ENCODE results near the gene IKZF1. TPM values are rescaled to one million over a fixed set of nuclear protein-coding genes. Genes with fewer than 3 reads are reported as not detected.

Gene IKZF1
- polyA plus RNA-seq, 1 donor = 4.5 TPM

- 100% methylated on average over 1 of the region's 8 CpGs for WGBS (ENCODE audit: insufficient coverage, low lambda C conversion rate)
- DNase-seq = no peak
- H3K27ac ChIP-seq (ENCODE audit: low read length) = no peak overlapping the region
- no peaks in the 10 kb centered on the region for H3K9me3 ChIP-seq (ENCODE audit: control insufficient read depth, low read depth, low read length)
- H3K36me3 ChIP-seq (ENCODE audit: control insufficient read depth, insufficient read depth, low read length) = no peaks in the 10 kb centered on the region
- H3K4me1 ChIP-seq (ENCODE audit: control insufficient read depth, insufficient read depth, low read length) = no peaks in the 10 kb centered on the region
- H3K4me3 ChIP-seq (ENCODE audit: low read length) = no peak overlapping the region
- peaks cover 7% of the 10 kb centered on the region for H3K27me3 ChIP-seq (ENCODE audit: control insufficient read depth, insufficient read depth, low read length)
Measured at GRCh38 chr7:50346545-50347497, 42.3 kb downstream of the IKZF1 start.

DNA sequence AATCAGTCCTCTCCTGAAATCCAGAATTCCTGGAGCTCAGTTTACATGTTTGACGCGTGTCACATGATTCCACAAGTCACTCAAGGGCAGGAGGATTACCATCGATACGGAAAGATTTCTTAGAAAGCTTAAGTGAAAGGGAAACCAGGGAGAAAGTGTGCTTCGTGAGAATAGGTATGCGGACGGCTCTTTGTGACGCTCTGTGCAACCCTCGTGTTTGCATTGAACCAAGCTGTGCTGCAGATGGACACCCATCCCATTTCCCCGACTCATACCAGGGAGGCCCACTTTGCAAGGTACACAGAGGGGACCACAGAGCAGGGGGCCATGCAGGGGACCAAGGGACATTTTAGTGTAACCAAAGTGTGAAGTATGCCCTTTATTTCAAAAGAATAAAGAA lies 43.2 kb downstream of the IKZF1 start:
- no peak for DNase-seq
- Histone ChIP-seq H3K9me3 (ENCODE audit: control insufficient read depth, low read depth, low read length) (no peaks in the 10 kb centered on the region), H3K4me1 (ENCODE audit: control insufficient read depth, insufficient read depth, low read length) (no peaks in the 10 kb centered on the region), H3K27ac (ENCODE audit: low read length) (no peak overlapping the region), H3K4me3 (ENCODE audit: low read length) (no peak overlapping the region), H3K27me3 (ENCODE audit: control insufficient read depth, insufficient read depth, low read length) (peaks cover 4% of the 10 kb centered on the region), H3K36me3 (ENCODE audit: control insufficient read depth, insufficient read depth, low read length) (no peaks in the 10 kb centered on the region)
- whole genome bisulfite sequencing (ENCODE audit: insufficient coverage, low lambda C conversion rate) = 91% methylated on average over 4 of the region's 10 CpGs

DNA sequence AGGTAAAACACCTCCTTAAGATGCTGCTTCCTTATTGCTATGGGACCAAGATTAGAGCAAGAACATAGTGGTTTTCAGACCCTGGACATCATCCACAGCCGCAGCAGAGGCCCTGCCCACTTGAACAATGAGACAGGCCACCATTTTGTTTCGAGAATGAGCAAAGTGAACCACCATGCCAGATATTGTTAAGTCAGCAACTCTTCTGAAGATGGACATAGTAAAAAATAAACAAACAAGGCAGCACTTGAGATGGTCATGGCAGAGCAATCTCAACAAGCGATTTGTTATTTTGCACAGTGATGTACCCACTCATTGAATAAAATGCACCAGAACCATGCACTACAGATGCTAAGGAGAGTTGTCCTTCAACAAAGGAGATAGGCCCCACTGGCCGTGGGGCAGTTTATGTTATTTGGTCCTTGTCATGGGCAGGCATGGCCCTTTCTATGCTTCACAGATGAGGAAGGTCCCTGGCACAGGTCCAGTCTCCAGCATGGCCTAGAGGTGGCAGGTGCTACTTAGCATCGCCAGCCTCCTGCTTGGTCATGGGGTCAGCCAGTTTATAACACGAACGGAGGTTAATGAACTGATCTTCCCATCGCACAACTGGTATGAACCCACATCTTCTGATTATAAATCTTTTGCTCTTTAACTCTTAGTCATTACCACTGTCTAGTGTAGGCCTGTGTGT lies 44.1 kb downstream of the IKZF1 start:
- no peak for DNase-seq
- 84% methylated on average over 2 of the region's 8 CpGs for WGBS (ENCODE audit: insufficient coverage, low lambda C conversion rate)
- Histone ChIP-seq H3K4me3 (ENCODE audit: low read length) (no peak overlapping the region), H3K9me3 (ENCODE audit: control insufficient read depth, low read depth, low read length) (no peaks in the 10 kb centered on the region), H3K36me3 (ENCODE audit: control insufficient read depth, insufficient read depth, low read length) (no peaks in the 10 kb centered on the region), H3K4me1 (ENCODE audit: control insufficient read depth, insufficient read depth, low read length) (no peaks in the 10 kb centered on the region), H3K27me3 (ENCODE audit: control insufficient read depth, insufficient read depth, low read length) (peaks cover 3% of the 10 kb centered on the region), H3K27ac (ENCODE audit: low read length) (no peak overlapping the region)

- DNase-seq = no peak
- Histone ChIP-seq H3K36me3 (ENCODE audit: control insufficient read depth, insufficient read depth, low read length) (no peaks in the 10 kb centered on the region), H3K4me1 (ENCODE audit: control insufficient read depth, insufficient read depth, low read length) (no peaks in the 10 kb centered on the region), H3K4me3 (ENCODE audit: low read length) (no peak overlapping the region), H3K9me3 (ENCODE audit: control insufficient read depth, low read depth, low read length) (no peaks in the 10 kb centered on the region), H3K27ac (ENCODE audit: low read length) (no peak overlapping the region), H3K27me3 (ENCODE audit: control insufficient read depth, insufficient read depth, low read length) (peaks cover 3% of the 10 kb centered on the region)
- WGBS (ENCODE audit: insufficient coverage, low lambda C conversion rate) = 58% methylated on average over 3 of the region's 6 CpGs
Measured at GRCh38 chr7:50349399-50349798, 44.9 kb downstream of the IKZF1 start.

DNA sequence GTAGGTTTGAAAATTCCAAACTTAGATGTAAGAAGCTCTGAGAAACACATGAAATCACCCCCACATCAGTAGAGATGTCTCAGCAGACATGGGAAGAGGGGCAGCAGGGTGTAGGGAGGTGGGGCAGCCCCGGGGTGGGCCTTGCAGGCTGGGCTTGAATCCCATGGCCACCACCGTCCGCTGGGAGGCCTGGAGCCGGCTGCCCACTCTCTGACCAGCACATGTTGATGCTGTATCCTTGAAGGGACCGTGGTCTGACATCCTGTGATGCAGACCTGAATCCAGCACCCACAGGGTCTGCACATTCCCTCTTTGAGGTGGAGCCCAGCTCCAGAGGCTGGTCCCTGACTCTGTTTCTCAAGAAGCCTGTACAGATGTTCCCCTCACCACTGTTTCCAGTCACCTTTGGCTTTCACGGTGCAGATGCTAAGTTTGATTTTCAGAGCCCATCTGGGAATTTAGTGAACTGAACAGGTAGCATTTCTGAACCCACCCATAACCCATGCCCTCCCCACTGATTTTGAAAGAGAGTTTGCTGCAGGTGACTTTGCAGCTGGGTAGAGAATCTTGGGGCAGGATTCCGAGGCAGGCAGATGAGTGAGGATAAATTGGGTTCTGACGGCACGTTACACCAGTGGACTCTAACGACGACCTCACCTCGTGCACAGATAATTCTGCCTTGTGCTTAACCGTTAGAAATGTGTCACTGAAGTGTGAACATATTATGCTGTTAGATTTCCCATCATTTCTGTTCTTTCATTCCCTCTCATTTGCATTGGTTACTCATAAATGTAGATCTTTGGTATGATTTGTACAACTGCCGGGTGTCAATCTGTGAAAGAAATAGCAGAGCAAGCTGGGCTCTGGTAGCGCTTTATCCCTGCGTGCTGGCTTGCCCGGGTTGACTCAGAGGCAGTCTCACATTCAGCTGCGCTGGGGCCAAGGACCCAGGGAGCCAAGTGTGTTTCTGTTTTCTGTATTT lies 45.7 kb downstream of the IKZF1 start:
- no peaks in the 10 kb centered on the region for H3K4me1 ChIP-seq (ENCODE audit: control insufficient read depth, insufficient read depth, low read length)
- H3K27ac ChIP-seq (ENCODE audit: low read length) = no peak overlapping the region

DNA sequence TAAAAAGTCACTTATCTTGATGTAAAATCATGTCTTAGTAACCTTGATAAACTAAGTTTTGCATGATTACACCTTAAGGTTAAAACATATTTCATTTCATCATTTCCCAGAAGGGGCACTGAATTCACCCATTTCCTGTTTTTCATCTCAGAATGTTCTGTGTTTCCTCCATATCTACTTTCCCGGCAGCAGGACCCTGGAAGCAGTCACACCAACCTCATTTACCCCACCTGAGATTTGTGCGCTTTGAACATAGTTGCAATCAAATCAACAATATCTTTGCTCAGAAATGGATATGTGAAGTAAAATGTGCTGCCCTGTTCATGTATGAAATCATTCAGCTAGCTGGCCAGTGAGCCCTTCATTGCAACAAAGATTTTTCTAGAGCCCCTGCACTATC lies 46.8 kb downstream of the IKZF1 start:
- H3K4me3 ChIP-seq (ENCODE audit: low read length) = no peak overlapping the region
- WGBS (ENCODE audit: insufficient coverage, low lambda C conversion rate) = no CpG with 5 or more reads among the region's 2 CpGs
- DNase-seq = no peak
- no peak overlapping the region for H3K27ac ChIP-seq (ENCODE audit: low read length)
- no peaks in the 10 kb centered on the region for H3K4me1 ChIP-seq (ENCODE audit: control insufficient read depth, insufficient read depth, low read length)
- H3K27me3 ChIP-seq (ENCODE audit: control insufficient read depth, insufficient read depth, low read length) = no peaks in the 10 kb centered on the region
- no peaks in the 10 kb centered on the region for H3K9me3 ChIP-seq (ENCODE audit: control insufficient read depth, low read depth, low read length)
- H3K36me3 ChIP-seq (ENCODE audit: control insufficient read depth, insufficient read depth, low read length) = no peaks in the 10 kb centered on the region

More for the DNA sequence above, 45.7 kb downstream of the IKZF1 start:
- WGBS (ENCODE audit: insufficient coverage, low lambda C conversion rate) = 74% methylated on average over 3 of the region's 18 CpGs
- Histone ChIP-seq H3K4me3 (ENCODE audit: low read length) (no peak overlapping the region), H3K27me3 (ENCODE audit: control insufficient read depth, insufficient read depth, low read length) (peaks cover 2% of the 10 kb centered on the region), H3K9me3 (ENCODE audit: control insufficient read depth, low read depth, low read length) (no peaks in the 10 kb centered on the region), H3K36me3 (ENCODE audit: control insufficient read depth, insufficient read depth, low read length) (no peaks in the 10 kb centered on the region)
- no peak for DNase-seq

DNA sequence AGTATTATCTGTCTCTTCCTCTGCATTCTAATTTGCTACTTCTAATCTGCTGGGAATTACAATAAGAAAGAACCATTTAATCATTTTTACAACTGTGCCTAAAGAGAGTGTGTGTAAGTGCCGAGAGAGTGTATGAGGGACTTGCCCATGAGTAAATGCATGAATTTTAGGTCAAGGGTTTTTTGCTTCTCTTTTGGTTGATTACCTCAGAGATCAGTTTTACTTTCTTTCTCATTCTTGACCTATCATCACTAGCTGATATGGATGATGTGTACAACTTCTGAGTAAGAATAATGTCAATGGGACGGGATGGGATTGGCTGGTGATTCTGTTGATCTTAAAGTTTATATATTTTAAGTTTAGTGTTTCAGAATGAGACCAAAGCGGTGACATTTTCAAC lies 47.8 kb downstream of the IKZF1 start:
- Histone ChIP-seq H3K27me3 (ENCODE audit: control insufficient read depth, insufficient read depth, low read length) (no peaks in the 10 kb centered on the region), H3K9me3 (ENCODE audit: control insufficient read depth, low read depth, low read length) (no peaks in the 10 kb centered on the region), H3K27ac (ENCODE audit: low read length) (no peak overlapping the region), H3K36me3 (ENCODE audit: control insufficient read depth, insufficient read depth, low read length) (no peaks in the 10 kb centered on the region), H3K4me3 (ENCODE audit: low read length) (no peak overlapping the region), H3K4me1 (ENCODE audit: control insufficient read depth, insufficient read depth, low read length) (no peaks in the 10 kb centered on the region)
- DNase-seq = no peak
- 80% methylated on average over 2 of the region's 3 CpGs for WGBS (ENCODE audit: insufficient coverage, low lambda C conversion rate)

GRCh38 chr7:50352751-50353150 lies 48.2 kb downstream of the IKZF1 start:
- WGBS (ENCODE audit: insufficient coverage, low lambda C conversion rate) = 60% methylated on average over 1 of the region's 1 CpG
- H3K27me3 ChIP-seq (ENCODE audit: control insufficient read depth, insufficient read depth, low read length) = no peaks in the 10 kb centered on the region
- H3K36me3 ChIP-seq (ENCODE audit: control insufficient read depth, insufficient read depth, low read length) = no peaks in the 10 kb centered on the region
- no peaks in the 10 kb centered on the region for H3K4me1 ChIP-seq (ENCODE audit: control insufficient read depth, insufficient read depth, low read length)
- DNase-seq = no peak
- no peak overlapping the region for H3K27ac ChIP-seq (ENCODE audit: low read length)
- H3K9me3 ChIP-seq (ENCODE audit: control insufficient read depth, low read depth, low read length) = no peaks in the 10 kb centered on the region
- no peak overlapping the region for H3K4me3 ChIP-seq (ENCODE audit: low read length)

GRCh38 chr7:50353201-50353600 lies 48.7 kb downstream of the IKZF1 start:
- Histone ChIP-seq H3K4me1 (ENCODE audit: control insufficient read depth, insufficient read depth, low read length) (no peaks in the 10 kb centered on the region), H3K27ac (ENCODE audit: low read length) (no peak overlapping the region)
- no CpG with 5 or more reads among the region's 2 CpGs for WGBS (ENCODE audit: insufficient coverage, low lambda C conversion rate)

More at GRCh38 chr7:50353201-50353600, 48.7 kb downstream of the IKZF1 start:
- no peaks in the 10 kb centered on the region for H3K9me3 ChIP-seq (ENCODE audit: control insufficient read depth, low read depth, low read length)
- no peaks in the 10 kb centered on the region for H3K36me3 ChIP-seq (ENCODE audit: control insufficient read depth, insufficient read depth, low read length)
- DNase-seq = no peak
- no peak overlapping the region for H3K4me3 ChIP-seq (ENCODE audit: low read length)
- H3K27me3 ChIP-seq (ENCODE audit: control insufficient read depth, insufficient read depth, low read length) = no peaks in the 10 kb centered on the region

Data from large intestine (tissue), 3 donors.